COLO668 (cell line): Measurements from ENCODE around the gene SORCS2.

Experiments used
- DNase-seq: peaks from one replicate; lab custom pipeline; 2025; ENCODE audit not compliant: unreplicated experiment; lab: John Stamatoyannopoulos, UW

Gene SORCS2

GRCh38 chr4:7691982-7692381 lies 499.6 kb downstream of the SORCS2 start:
- DNase-seq, result peak; percentile 19

DNA sequence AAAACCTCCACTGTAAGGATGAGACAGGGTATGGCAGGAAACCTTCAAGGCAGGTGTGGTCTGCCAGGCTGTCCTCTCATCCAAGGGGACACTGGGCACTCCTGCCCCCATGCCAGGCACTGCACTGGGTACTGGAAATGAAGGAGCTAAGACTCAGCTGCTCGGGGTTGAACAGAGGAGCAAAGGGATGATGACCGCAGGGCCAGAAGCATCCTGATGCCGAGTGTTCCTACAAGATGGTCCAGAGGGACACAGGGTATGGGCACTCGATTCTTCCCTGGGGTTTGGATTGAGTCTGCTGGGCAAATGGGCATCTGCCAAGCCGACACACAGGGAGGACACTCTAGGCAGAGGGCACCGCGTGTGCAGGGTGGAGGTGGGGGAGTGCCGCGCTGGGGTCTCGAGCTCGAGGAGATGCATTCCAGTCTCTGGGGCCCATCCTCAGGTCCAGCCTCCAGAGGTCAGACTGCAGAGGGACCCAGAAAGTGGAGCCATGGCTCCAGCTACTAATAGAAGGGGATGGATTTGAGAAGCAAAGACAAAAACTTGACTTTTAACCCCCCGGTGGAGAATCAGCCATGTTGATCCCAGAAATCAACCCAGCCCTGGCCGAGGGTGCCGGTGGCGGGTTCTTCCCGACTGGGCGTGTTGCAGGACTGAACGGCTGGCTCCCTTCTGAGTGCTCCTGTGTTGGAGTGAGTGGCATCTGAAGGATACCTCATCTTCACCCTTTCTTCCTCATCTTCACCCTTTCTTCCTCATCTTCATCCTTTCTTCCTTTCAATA lies 500.3 kb downstream of the SORCS2 start:
- DNase-seq, result no peak

DNA sequence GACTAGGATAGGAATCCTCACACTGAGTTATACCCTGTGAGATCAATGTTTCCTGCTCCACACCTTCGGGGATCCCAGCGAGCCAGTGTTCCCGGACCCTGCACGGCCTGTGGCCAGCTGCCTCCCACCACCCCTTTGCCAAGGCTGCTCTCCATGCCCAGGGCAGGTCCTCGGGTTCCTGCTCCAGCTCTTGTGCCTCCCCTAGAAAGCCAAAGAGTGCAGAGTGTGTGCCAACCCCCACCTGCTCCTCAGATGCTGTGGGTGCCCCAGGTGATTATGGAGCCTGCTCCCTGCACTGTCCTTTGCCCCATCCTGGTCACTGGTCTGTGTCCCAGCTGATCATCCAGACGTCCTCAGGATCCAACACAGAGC lies 500.9 kb downstream of the SORCS2 start:
- no peak for DNase-seq

DNA sequence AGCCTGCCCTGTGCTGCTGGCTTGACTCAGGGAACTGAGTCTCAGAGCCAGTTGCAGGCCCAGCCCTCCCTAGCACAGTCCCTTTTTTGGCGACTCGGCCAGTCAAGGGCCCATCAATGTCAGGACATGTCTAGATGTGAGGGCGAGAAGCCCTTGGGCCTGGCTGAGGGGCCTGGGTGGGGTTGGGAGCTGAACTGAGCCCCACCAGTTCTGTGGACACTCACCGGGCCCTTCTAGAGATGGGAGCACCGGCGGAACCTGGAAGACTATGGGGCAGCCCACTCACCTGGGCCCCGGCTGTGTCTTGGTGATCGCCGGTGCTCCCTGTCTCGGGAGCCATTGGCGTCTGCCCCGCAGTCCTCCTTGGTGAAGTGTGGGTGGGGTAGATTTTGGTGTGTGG lies 501.4 kb downstream of the SORCS2 start:
- no peak for DNase-seq

- DNase-seq, result no peak
These were observed 502.0 kb downstream of the SORCS2 start for GRCh38 chr4:7694324-7694723.

DNA sequence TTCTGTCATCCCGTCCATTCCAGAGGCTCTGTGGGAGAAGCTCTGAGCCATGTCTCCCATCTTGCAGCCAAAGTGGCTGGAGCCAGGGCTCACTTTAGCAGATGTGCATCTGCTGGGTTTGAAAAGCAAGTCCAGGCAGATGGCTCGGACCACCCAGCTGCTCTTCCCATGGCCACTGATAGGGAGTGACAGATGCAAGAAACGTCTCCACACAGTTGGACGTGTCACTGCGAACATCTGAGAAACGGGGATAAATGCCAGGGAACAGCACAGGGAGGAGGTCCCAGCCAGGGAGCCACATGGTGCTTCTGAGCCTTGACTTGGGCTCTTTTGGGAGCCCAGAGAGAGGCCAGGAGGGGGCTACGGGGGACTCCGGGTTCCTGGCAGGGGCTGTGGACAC lies 505.0 kb downstream of the SORCS2 start:
- no peak for DNase-seq

GRCh38 chr4:7697821-7698220 lies 505.5 kb downstream of the SORCS2 start:
- DNase-seq, result no peak

DNA sequence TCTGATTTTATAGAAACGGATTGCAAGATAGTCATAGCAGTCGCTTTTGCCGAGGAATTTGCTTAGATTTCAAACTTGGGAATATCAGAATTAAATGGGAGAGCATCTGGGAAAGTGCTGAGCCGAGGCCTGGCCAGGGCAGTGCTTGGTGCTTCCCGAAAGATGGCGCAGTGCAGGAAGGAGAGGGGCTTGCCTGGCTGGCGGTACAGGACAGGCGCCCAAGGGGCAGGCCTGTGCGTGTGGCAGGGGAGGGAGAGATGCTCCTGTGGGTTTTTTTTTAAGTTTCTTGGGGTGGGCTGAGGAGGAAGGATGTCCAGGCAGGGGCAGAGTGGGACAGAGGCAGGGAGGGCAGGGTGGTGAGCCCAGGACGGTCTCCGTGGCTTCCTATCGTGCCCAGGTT lies 506.2 kb downstream of the SORCS2 start:
- no peak for DNase-seq

DNA sequence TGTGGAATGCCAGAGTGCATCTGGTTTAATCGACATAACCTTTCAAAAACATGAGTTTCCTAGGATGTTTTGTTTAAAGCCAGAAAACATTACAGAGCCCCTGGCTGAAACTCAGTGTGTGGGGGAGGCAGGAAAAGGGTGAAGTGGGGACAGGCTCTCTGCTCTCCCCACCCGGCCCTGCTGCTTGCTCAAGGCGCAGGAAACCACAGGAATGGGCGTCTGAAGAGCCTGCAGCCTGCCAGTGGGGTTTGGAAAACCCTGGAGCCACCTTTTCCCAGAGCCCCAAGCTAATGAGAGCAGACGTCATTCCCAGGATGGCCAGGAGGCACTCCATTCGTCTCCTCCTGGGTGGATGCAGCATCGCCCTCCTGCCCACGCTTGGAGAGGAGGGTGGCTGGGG lies 506.7 kb downstream of the SORCS2 start:
- no peak for DNase-seq

DNA sequence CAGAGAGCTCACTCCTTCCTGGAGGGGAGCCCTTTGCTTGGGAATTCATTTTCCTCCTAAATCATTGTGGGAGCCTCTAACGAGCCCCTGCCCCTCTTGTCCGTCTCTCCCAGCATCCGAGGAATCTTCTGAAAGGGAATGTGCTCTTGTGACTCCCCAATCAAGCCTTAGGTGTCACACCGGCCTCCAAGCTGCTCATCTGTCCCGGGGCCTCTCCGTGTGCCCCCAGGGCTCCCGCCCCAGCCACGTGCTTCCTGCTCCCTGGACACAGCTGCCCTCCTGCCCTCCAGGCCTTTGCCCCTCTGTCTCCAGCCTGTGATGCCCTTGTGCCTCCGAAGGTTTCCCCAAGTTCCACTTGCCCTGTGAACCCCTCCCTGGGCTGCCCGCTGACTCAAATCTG lies 507.5 kb downstream of the SORCS2 start:
- DNase-seq, result no peak

DNA sequence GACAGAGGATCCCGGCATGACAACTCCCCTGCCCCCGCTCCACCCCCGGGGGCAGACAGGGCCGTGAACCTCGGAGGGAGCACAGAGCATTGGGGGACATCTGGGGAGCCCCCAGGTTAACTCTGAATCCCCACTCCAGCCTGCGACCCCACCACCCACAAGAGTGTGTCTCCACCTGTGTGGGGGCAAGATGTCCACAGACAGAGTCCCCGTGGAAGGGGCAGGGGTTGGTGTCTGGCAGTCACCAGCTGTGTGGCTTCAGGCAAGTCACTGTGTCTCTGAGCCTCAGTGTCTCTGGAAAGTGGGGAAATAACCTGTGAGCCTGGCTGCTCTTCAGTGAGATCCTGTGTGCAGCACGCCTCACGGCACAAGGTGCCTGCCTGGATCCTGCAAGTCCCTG lies 508.3 kb downstream of the SORCS2 start:
- no peak for DNase-seq

DNA sequence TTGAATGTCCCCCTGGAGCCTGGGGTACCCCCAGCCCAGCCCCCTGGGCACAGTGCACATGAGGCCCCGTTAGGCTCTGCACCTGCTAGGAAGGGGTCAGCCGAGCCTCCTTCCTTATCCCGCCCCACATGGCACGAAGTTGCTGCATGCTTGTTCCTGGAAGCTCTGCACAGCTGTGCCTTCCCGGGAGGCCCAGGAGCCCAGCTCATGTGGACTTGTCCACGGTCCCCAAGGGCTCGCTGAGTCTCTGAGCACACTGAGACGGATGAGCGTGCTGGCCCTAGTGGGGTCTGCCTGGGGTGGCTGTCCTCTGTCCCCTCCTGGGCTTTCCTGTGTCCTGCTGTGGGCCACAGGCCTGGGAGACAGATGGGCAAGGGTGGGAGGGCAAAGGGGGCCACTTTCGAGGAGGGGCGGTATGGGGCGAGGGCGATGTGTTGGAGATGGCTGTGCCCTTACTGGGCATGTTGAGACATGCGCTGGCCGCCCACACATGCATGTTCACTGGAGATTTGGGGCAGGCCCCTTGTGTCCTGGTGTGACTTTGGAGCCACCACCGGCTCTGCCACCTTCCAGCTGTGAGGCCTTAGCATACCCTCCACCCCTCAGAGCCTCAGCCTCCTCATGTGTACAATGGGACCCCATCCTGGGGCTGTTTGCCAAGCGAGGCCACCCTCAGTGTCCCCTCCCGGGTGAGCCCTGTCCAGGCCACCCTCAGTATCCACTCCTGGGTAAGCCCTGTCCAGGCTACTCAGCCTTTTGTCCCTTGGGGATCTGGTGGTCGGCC lies 509.7 kb downstream of the SORCS2 start:
- DNase-seq, result no peak

DNA sequence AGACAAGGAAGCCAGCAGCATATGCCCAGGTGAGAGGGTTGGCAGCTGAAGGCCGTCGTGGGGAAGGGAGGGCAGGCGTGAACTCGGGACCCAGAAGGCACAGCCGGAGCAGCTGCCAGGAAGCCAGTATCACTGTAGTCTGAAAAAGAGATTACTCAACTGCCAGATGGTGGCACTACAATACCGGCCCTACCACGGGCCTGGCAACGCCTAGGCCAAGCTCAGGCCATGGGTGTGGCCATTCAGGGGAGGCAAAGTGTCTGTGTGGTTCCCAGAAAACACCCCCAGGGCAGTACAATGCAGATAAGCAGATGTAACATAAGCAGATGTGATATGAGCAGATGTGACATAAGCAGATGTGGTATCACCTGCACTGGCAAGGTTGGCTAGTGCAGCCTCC lies 511.4 kb downstream of the SORCS2 start:
- no peak for DNase-seq

DNA sequence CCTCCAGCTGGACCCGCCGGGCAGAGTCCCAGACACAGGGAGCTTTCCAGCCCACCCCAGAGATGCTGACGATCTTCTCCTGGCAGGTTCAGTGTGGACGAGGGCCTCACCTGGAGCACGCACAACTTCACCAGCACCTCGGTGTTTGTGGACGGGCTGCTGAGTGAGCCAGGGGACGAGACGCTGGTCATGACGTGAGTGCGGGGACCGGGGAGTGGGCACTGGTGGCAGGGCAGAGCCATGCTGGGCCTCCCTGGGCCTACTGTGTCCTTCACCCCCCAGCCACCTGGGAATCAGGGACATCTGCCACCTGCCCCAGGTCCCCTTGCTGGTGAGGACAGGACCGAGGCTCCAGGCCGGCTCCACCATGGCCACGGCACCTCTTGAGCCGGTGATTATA lies 511.8 kb downstream of the SORCS2 start:
- no peak for DNase-seq

GRCh38 chr4:7704625-7705024 lies 512.3 kb downstream of the SORCS2 start:
- DNase-seq, result no peak

DNA sequence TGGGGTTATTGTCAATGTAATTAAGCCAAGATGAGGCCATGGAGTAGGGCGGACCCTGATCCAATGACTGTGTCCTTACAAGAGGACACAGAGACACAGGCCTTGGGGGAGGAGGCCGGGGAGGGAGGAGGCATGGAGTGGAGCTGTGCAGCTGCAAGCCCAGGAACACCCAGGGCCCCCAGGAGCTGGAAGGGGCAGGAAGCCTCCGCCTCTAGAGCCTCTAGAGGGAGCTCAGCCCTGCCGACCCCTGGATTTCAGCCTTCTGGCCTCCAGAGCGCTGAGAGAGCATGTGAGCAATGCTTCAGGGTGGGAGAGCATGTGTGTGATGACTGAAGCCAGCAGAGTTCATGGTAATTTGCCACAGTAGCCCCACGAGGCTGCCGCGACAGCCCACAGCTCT lies 512.7 kb downstream of the SORCS2 start:
- no peak for DNase-seq

DNA sequence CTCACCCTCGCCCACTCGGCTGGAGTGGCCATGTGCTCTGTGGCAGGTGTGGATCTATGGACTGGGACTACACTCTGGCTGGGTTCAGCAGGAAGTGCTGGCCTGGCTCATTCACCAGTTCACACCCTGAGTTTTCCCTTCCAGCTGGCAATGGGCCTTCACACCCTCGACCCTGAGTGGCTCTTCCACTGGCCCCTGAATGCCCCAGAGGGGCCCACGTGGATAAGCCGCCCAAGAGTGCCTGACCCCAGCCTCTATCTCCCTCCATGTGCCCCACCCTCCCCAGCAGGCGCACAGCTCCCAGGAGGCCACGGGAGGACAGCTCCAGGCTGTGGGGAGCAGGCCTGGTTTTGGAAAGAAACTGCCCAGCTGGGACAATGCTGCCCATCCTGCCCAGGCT lies 513.3 kb downstream of the SORCS2 start:
- DNase-seq, result no peak

- DNase-seq, result no peak
These were observed 515.9 kb downstream of the SORCS2 start for GRCh38 chr4:7708238-7708637.

- no peak for DNase-seq
These were observed 516.6 kb downstream of the SORCS2 start for GRCh38 chr4:7708981-7709380.

- DNase-seq, result no peak
These were observed 517.1 kb downstream of the SORCS2 start for GRCh38 chr4:7709431-7709830.

- no peak for DNase-seq
These were observed 517.8 kb downstream of the SORCS2 start for GRCh38 chr4:7710126-7710525.

- no peak for DNase-seq
These were observed 518.4 kb downstream of the SORCS2 start for GRCh38 chr4:7710576-7711306.
